ENCODE measurements around the gene MTCL3.

Gene MTCL3

GRCh38 chr6:127453845-127454619 is 65.1 kb downstream of the MTCL3 start:
- H3K36me3 Mint-ChIP-seq (ENCODE audit: insufficient read depth in 1 of 3, low read depth in 3 of 3), result peaks cover 0 to 14% (median 4%) of the 10 kb centered on the region in 3 experiments; a peak in 6 of 7 replicates
- H3K4me1 ChIP-seq (ENCODE audit: insufficient read depth, low read length), result no peaks in the 10 kb centered on the region; the same call in 1 of the 2 replicates
- no peak overlapping the region for H3T11ph ChIP-seq (ENCODE audit: low read length)
- H3K23me2 ChIP-seq (ENCODE audit: insufficient read length, low read depth, low read length, poor library complexity, severe bottlenecking), result no peaks in the 10 kb centered on the region
- H3K79me1 ChIP-seq (ENCODE audit: insufficient read depth, low read depth, low read length, poor library complexity, severe bottlenecking), result no peaks in the 10 kb centered on the region
- no peak overlapping the region for H2BK5ac ChIP-seq (ENCODE audit: insufficient read length, low read length)
- H3K27me3 ChIP-seq (ENCODE audit: insufficient read depth, low read length), result no peaks in the 10 kb centered on the region
- DNase-seq, result no peak
- no CpG with 5 or more reads among the region's 2 CpGs for WGBS (ENCODE audit: extremely low coverage, insufficient read length, low lambda C conversion rate)
- H3K9ac ChIP-seq (ENCODE audit: extremely low read depth, insufficient read length, low read length), result no peak overlapping the region
- H4K5ac ChIP-seq (ENCODE audit: insufficient read length, low read depth, low read length), result no peak overlapping the region
- H3K27ac Mint-ChIP-seq, result no peak overlapping the region
- no peak overlapping the region for H4K8ac ChIP-seq (replicated peaks; ENCODE audit: insufficient read length, low read depth, low read length)
- no peak overlapping the region for H3K56ac ChIP-seq (ENCODE audit: insufficient read length, low read depth, low read length)
- H3K23ac ChIP-seq (ENCODE audit: insufficient read length, low read depth, low read length), result no peak overlapping the region
- no peaks in the 10 kb centered on the region for H3K79me2 ChIP-seq (ENCODE audit: insufficient read depth, low read length)
- no peaks in the 10 kb centered on the region for H3K9me3 Mint-ChIP-seq
- H3K9me3 ChIP-seq (ENCODE audit: control insufficient read depth, low read depth, low read length), result no peaks in the 10 kb centered on the region
- no peak overlapping the region for H2AFZ ChIP-seq (ENCODE audit: low read length)
- H2AK5ac ChIP-seq (ENCODE audit: insufficient read length, low read length), result no peak overlapping the region
- H2BK20ac ChIP-seq (ENCODE audit: low read depth, low read length, poor library complexity, severe bottlenecking), result no peak overlapping the region
- H3K4ac ChIP-seq (ENCODE audit: low read depth, low read length), result no peak overlapping the region
- H3K4me1 Mint-ChIP-seq, result peaks cover 29 to 32% of the 10 kb centered on the region in 2 experiments
- no peak overlapping the region for H2BK15ac ChIP-seq (ENCODE audit: low read depth, low read length)
- no peak overlapping the region for H4K91ac ChIP-seq (ENCODE audit: insufficient read length, low read depth, low read length)
- H2BK120ac ChIP-seq (ENCODE audit: low read depth, low read length, poor library complexity, severe bottlenecking), result no peak overlapping the region
- H3K18ac ChIP-seq (ENCODE audit: insufficient read length, low read depth, low read length), result no peak overlapping the region
- H3K4me2 ChIP-seq (ENCODE audit: insufficient read depth, insufficient read length, low read length), result no peak overlapping the region
- H4K20me1 ChIP-seq (ENCODE audit: control insufficient read depth, insufficient read depth, insufficient read length), result no peaks in the 10 kb centered on the region
- H3K4me3 Mint-ChIP-seq, result no peak overlapping the region
- H3K27ac ChIP-seq (ENCODE audit: insufficient read length, low read depth, low read length), result no peak overlapping the region
- H3K27me3 Mint-ChIP-seq (ENCODE audit: low read depth), result no peaks in the 10 kb centered on the region
- H3K14ac ChIP-seq (ENCODE audit: insufficient read depth, low read length), result no peak overlapping the region
- H2BK12ac ChIP-seq (ENCODE audit: insufficient read length, low read depth, low read length), result no peak overlapping the region
- no peak for TF ChIP-seq CTCF (conservative IDR thresholded peaks at IDR 0.05)

Data from H9 (cell line).